K562 (cell line): ENCODE data around the gene TLCD5. TPM values are rescaled to one million over a fixed set of nuclear protein-coding genes. Genes with fewer than 3 reads are reported as not detected.

Experiments
- ATAC-seq: fragments of 200-7000 bp; cut with Tn5 transposase; 3 replicates; pipeline ENCODE4 v1.9.1; 2020; ENCODE audit warnings: moderate library complexity
- BruUV-seq: library from RNA; stranded (reverse); fragments of 400-500 nt; replicated peaks from 2 replicates; lab custom pipeline; 2021; lab: Mats Ljungman, UMichigan
- CTCF ChIA-PET: fragments of 300-600 bp; formaldehyde crosslinking; extraction: SDS; loops from one replicate; lab custom pipeline; 2021; ENCODE audit warnings: low intra/inter-chr PET ratio; lab: Yijun Ruan, JAX
- POLR2A ChIA-PET: fragments of 300-600, 350-650 bp; sonication (Branson Sonifier 250); formaldehyde crosslinking; extraction: SDS; loops from one replicate; lab custom pipeline; 2021; ENCODE audit warnings: antibody characterized with exemption, inconsistent platforms; lab: Yijun Ruan, JAX
- DNase-seq, 4 experiments: peaks; one replicate each; pipeline versions ENCODE4 v3.0.0 to v3.0.0-alpha.2; 2011 to 2018; ENCODE audit warnings: low spot score in 3 of 4, mixed read lengths in 3 of 4; ENCODE audit errors: extremely low read depth in 1 of 4
- FAIRE-seq: peaks from 2 replicates; lab custom pipeline; 2011; peaks lifted over from hg19 to GRCh38; lab: Jason Lieb, UNC
- H2AFZ ChIP-seq: 2 replicates; pipeline ENCODE4 v1.6.0; 2011; ENCODE audit warnings: low read depth, low read length, control low read depth, inconsistent platforms
- H3K27ac ChIP-seq: fragments of 200-600 bp; 3 replicates; pipeline ENCODE4 v1.8.0; 2011; ENCODE audit warnings: low read depth, mild to moderate bottlenecking, control low read depth, inconsistent platforms, low read length, moderate library complexity, mixed read lengths; ENCODE audit errors: extremely low read depth
- H3K27me3 ChIP-seq, 2 experiments: fragments of 300-600 bp in 1 of 2; 2 replicates in 1 of 2; 3 replicates in 1 of 2; pipeline versions ENCODE4 v1.6.0 to v1.8.0; 2011; ENCODE audit warnings: inconsistent platforms in 2 of 2, low read length in 2 of 2, mild to moderate bottlenecking in 1 of 2, mixed read lengths in 1 of 2, moderate library complexity in 1 of 2; ENCODE audit not compliant: control insufficient read depth in 2 of 2, insufficient read depth in 2 of 2
- H3K36me3 ChIP-seq: fragments of 300-600 bp; 3 replicates; pipeline ENCODE4 v1.8.0; 2011; ENCODE audit warnings: mild to moderate bottlenecking, low read length, inconsistent platforms; ENCODE audit not compliant: control insufficient read depth, insufficient read depth
- H3K4me1 ChIP-seq, 2 experiments: fragments of 200-600 bp in 1 of 2; replicated peaks in 1 of 2; 2 replicates in 1 of 2; 3 replicates in 1 of 2; pipeline versions ENCODE4 v1.5.1 to v1.8.0; 2011; ENCODE audit warnings: inconsistent platforms in 2 of 2, low read length in 2 of 2, mild to moderate bottlenecking in 1 of 2, mixed read lengths in 1 of 2, moderate library complexity in 1 of 2; ENCODE audit not compliant: control insufficient read depth in 2 of 2, insufficient read depth in 2 of 2
- H3K4me2 ChIP-seq: 2 replicates; pipeline ENCODE4 v1.6.1; 2011; ENCODE audit warnings: low read length, control low read depth, inconsistent platforms, mixed read lengths; ENCODE audit not compliant: insufficient read depth
- H3K4me3 ChIP-seq: fragments of 200-600 bp; sonication (generic), shearing (Covaris generic); 2 replicates; pipeline ENCODE4 v1.5.1; 2016; ENCODE audit warnings: control low read depth, inconsistent platforms
- H3K79me2 ChIP-seq: fragments of 200-600 bp; 3 replicates; pipeline ENCODE4 v1.8.0; 2011; ENCODE audit warnings: low read length, inconsistent platforms; ENCODE audit not compliant: control insufficient read depth, insufficient read depth
- H3K9ac ChIP-seq, 2 experiments: 2 replicates each; pipeline versions ENCODE4 v1.6.0 to v1.6.1; 2011; ENCODE audit warnings: low read depth in 2 of 2, low read length in 2 of 2, control low read depth in 1 of 2, inconsistent platforms in 1 of 2, mild to moderate bottlenecking in 1 of 2, mixed read lengths in 1 of 2; ENCODE audit not compliant: insufficient read depth in 1 of 2
- H3K9me1 ChIP-seq: one replicate; pipeline ENCODE4 v1.6.0; 2011; ENCODE audit warnings: inconsistent platforms, mild to moderate bottlenecking, low read length, moderate library complexity; ENCODE audit not compliant: control insufficient read depth, insufficient read depth
- H3K9me3 ChIP-seq: replicated peaks from 2 replicates; pipeline ENCODE4 v1.5.1; 2011; ENCODE audit warnings: low read depth, low read length, inconsistent platforms; ENCODE audit not compliant: control insufficient read depth, insufficient read depth
- H4K20me1 ChIP-seq: replicated peaks from 2 replicates; pipeline ENCODE4 v1.6.1; 2011; ENCODE audit warnings: low read length, inconsistent platforms, mixed read lengths; ENCODE audit not compliant: control insufficient read depth, insufficient read depth
- AFF4 ChIP-seq: sonication (generic); formaldehyde crosslinking; IDR thresholded peaks from 2 replicates; pipeline ENCODE4 v1.8.0; 2023; ENCODE audit warnings: mild to moderate bottlenecking, missing genetic modification reagents
- HBP1 ChIP-seq: fragments of 450-650 bp; formaldehyde crosslinking; IDR thresholded peaks from 2 replicates; pipeline ENCODE4 v1.4.0; 2022; ENCODE audit warnings: missing genetic modification characterization
- RHOXF2B ChIP-seq: fragments of 250-450 bp; sonication (Bioruptor Pico); conservative IDR thresholded peaks from 2 replicates; pipeline ENCODE4 v1.5.1; 2021
- SAP30 ChIP-seq: fragments of 200-600 bp; sonication (generic); IDR thresholded peaks from 2 replicates; pipeline ENCODE4 v1.6.1; 2012; ENCODE audit warnings: borderline replicate concordance, low read depth, mild to moderate bottlenecking, moderate library complexity, low read length, control low read depth, inconsistent platforms; ENCODE audit not compliant: insufficient read depth, poor library complexity, severe bottlenecking
- SIN3A ChIP-seq, 2 experiments: fragments of 150-350 bp in 1 of 2; IDR thresholded peaks; 2 replicates each; pipeline ENCODE4 v1.6.1; 2011 to 2016; ENCODE audit warnings: borderline replicate concordance in 2 of 2, low read depth in 2 of 2, low read length in 2 of 2, mild to moderate bottlenecking in 2 of 2, moderate library complexity in 2 of 2; ENCODE audit not compliant: control insufficient read depth in 1 of 2
- SLC30A9 ChIP-seq: fragments of 250-450 bp; sonication (Bioruptor Pico); IDR thresholded peaks from 2 replicates; pipeline ENCODE4 v1.8.0; 2022; ENCODE audit warnings: mild to moderate bottlenecking, moderate library complexity
- TCFL5 ChIP-seq: fragments of 250-450 bp; sonication (Bioruptor Pico); conservative IDR thresholded peaks from 2 replicates; pipeline ENCODE4 v1.6.1; 2021; ENCODE audit warnings: mild to moderate bottlenecking, moderate library complexity, matching md5 sums
- WHSC1 ChIP-seq: IDR thresholded peaks from one replicate; pipeline ENCODE4 v1.6.1; 2012; ENCODE audit warnings: low read length, control low read depth, inconsistent platforms
- ZKSCAN1 ChIP-seq: fragments of 150-350 bp; IDR thresholded peaks from 2 replicates; pipeline ENCODE4 v1.6.1; 2016; ENCODE audit warnings: low read depth, low read length
- ZNF324 ChIP-seq: fragments of 250-450 bp; sonication (Bioruptor Pico); IDR thresholded peaks from 2 replicates; pipeline ENCODE4 v1.4.0; 2020; ENCODE audit warnings: mild to moderate bottlenecking
- ZNF696 ChIP-seq: fragments of 250-450 bp; sonication (Bioruptor Pico); conservative IDR thresholded peaks from 2 replicates; pipeline ENCODE4 v1.4.0; 2020; ENCODE audit warnings: mild to moderate bottlenecking, moderate library complexity
- ZSCAN32 ChIP-seq: fragments of 450-650 bp; formaldehyde crosslinking; IDR thresholded peaks from 2 replicates; pipeline ENCODE4 v1.4.0; 2020; ENCODE audit warnings: mild to moderate bottlenecking, moderate library complexity
- WGBS: fragments of 100-300 bp; shearing (Covaris generic); methylation state at CpG from one replicate; pipeline ENCODE4 v1.1.6; 2016; ENCODE audit warnings: low coverage, mixed read lengths; ENCODE audit not compliant: insufficient coverage; ENCODE audit errors: missing lambda C conversion rate; 5-methylcytosine and 5-hydroxymethylcytosine counted together
- in situ Hi-C: fragments of 300-500 bp; cut with MboI; formaldehyde crosslinking; loops from 4 replicates; pipeline ENCODE4 v1.15.0; 2018; ENCODE audit warnings: inconsistent platforms, mixed read lengths
- intact Hi-C: fragments of 100-400 bp; cut with micrococcal nuclease; formaldehyde crosslinking; loops from 2 replicates; pipeline ENCODE4 v1.14.2; 2022
- polyA plus RNA-seq, 8 experiments: library from polyadenylated mRNA; depleted of rRNA in 4 of 8; stranded (reverse) in 5 of 8; unstranded in 3 of 8; fragments of >200 nt; fragmentation: Nextera tagmentation in 2 of 8; fragmentation: Illumina TruSeq in 1 of 8; extraction: Ambion mirVana in 2 of 8; extraction: Trizol in 1 of 8; gene quantifications; 2 replicates each; pipeline versions ENCODE4 v1.2.1 to v1.2.3, GENCODE V29; 2011 to 2014; ENCODE audit warnings: inconsistent platforms in 1 of 8, missing spikeins in 1 of 8
- total RNA-seq, 7 experiments: library from RNA; depleted of rRNA in 6 of 7; stranded (reverse); fragments of >200 nt in 6 of 7; fragmentation: Illumina TruSeq in 2 of 7; extraction: Trizol in 2 of 7; gene quantifications; 2 replicates each; pipeline versions ENCODE4 v1.2.1 to v1.2.3, GENCODE V29; 2011 to 2021; ENCODE audit warnings: low replicate concordance in 1 of 7
- TF ChIP-seq, protein P1 (sequence below): fragments of 450-650 bp; IDR thresholded peaks from 2 replicates; pipeline ENCODE4 v1.6.1; 2016; ENCODE audit warnings: antibody characterized with exemption
- TF ChIP-seq, protein P2 (sequence below): fragments of 450-650 bp; conservative IDR thresholded peaks from 2 replicates; pipeline ENCODE4 v1.6.1; 2016; ENCODE audit warnings: missing genetic modification characterization, low read depth, mild to moderate bottlenecking, control low read depth, missing compliant biosample characterization

Gene TLCD5
- total and polyA plus RNA-seq, 9 of the 15 experiments (the other 6 are each of a cell fraction or from before 2014, with no cell fraction given) = 0.94 to 5.1 (median 1.6) TPM

DNA sequence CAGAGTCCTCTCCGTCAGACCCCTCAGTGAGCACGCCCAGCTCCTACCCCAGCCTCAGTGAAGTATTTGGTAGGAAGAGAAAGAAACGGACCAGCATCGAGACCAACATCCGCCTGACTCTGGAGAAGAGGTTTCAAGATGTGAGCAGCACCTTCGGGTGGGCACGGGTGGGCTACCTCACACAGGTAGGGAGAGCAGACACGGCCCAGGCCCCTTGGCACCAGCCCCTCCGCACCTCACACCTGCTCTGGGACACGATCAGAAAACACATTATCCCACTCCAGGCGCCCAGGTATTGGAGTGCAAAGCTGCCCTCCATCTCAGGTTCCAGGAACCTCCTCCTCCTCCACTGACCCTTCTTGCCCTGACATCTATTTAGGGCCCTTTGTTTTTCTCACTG, 17.6 kb upstream of the TLCD5 start:
- Histone ChIP-seq H3K27ac (no peak overlapping the region), H4K20me1 (peaks cover 20% of the 10 kb centered on the region; the same call in 1 of the 2 replicates), H3K4me3 (no peak overlapping the region), H3K36me3 (no peaks in the 10 kb centered on the region), H3K9me3 (no peaks in the 10 kb centered on the region), H3K4me2 (no peak overlapping the region), H3K9ac (no peak overlapping the region), H2AFZ (no peak overlapping the region), H3K9me1 (no peaks in the 10 kb centered on the region), H3K79me2 (no peaks in the 10 kb centered on the region), H3K4me1 (no peaks in the 10 kb centered on the region; a peak in 2 of 5 replicates), H3K27me3 (peaks cover 15 to 51% of the 10 kb centered on the region in 2 experiments; a peak in 4 of 5 replicates)
- BruUV-seq = no TSS peak
- in situ Hi-C loops (loop anchor here (5.0 kb wide), 1 partner anchor 70 kb away; no protein-coding TSS in a partner anchor), intact Hi-C loops (loop anchor here (10.0 kb wide), 1 partner anchor 643 kb away; no protein-coding TSS in a partner anchor)
- no peak for ATAC-seq
- 13% methylated on average over 9 of the region's 11 CpGs for WGBS
- no peak for FAIRE-seq
- DNase-seq = no peak
- CTCF ChIA-PET = no interaction called here
- POLR2A ChIA-PET = interaction anchor here (2.3 kb wide), 1 partner anchor 70 kb away, joined by 7 read pairs; no protein-coding TSS in a partner anchor
- TF ChIP-seq SIN3A (IDR thresholded peaks at IDR 0.05; ENCODE audit: borderline replicate concordance in 2 of 2, control insufficient read depth in 1 of 2, low read depth in 2 of 2, low read length in 2 of 2) (no peak), SLC30A9 (CRISPR knock-in tag) (no peak), RHOXF2B (no peak), HBP1 (CRISPR knock-in tag) (no peak), ZSCAN32 (CRISPR knock-in tag) (no peak), ZNF696 (CRISPR knock-in tag) (no peak), TCFL5 (CRISPR knock-in tag) (no peak), ZKSCAN1 (no peak), AFF4 (CRISPR knock-in tag) (no peak), ZNF324 (CRISPR knock-in tag) (no peak), WHSC1 (no peak), SAP30 (no peak)
- TF ChIP-seq, protein P1, sequence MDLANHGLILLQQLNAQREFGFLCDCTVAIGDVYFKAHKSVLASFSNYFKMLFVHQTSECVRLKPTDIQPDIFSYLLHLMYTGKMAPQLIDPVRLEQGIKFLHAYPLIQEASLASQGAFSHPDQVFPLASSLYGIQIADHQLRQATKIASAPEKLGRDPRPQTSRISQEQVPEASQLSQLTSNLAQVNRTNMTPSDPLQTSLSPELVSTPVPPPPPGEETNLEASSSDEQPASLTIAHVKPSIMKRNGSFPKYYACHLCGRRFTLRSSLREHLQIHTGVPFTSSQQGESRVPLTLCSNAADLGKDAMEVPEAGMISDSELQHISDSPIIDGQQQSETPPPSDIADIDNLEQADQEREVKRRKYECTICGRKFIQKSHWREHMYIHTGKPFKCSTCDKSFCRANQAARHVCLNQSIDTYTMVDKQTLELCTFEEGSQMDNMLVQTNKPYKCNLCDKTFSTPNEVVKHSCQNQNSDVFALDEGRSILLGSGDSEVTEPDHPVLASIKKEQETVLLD = no peak
- TF ChIP-seq, protein P2, sequence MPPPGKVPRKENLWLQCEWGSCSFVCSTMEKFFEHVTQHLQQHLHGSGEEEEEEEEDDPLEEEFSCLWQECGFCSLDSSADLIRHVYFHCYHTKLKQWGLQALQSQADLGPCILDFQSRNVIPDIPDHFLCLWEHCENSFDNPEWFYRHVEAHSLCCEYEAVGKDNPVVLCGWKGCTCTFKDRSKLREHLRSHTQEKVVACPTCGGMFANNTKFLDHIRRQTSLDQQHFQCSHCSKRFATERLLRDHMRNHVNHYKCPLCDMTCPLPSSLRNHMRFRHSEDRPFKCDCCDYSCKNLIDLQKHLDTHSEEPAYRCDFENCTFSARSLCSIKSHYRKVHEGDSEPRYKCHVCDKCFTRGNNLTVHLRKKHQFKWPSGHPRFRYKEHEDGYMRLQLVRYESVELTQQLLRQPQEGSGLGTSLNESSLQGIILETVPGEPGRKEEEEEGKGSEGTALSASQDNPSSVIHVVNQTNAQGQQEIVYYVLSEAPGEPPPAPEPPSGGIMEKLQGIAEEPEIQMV (tag) = no peak
